HL-60 (cell line): ENCODE data around the gene SPATS2L.

Experiments used
- DNase-seq, 2 experiments: peaks; one replicate each; pipeline ENCODE4 v3.0.0-alpha.2; 2010 to 2020; ENCODE audit warnings: low read depth in 1 of 2, low spot score in 1 of 2
- H3K27ac ChIP-seq: fragments of 250-450 bp; sonication (Bioruptor Pico); replicated peaks from 2 replicates; pipeline ENCODE4 v1.5.1; 2020; ENCODE audit warnings: mild to moderate bottlenecking, moderate library complexity
- H3K27me3 ChIP-seq: fragments of 250-450 bp; sonication (Bioruptor Pico); 2 replicates; pipeline ENCODE4 v1.5.1; 2021; ENCODE audit warnings: mild to moderate bottlenecking, moderate library complexity; ENCODE audit not compliant: insufficient read depth, poor library complexity, severe bottlenecking
- H3K4me3 ChIP-seq: replicated peaks from 2 replicates; pipeline ENCODE4 v1.5.1; 2011; ENCODE audit warnings: mild to moderate bottlenecking, control low read depth, low read length; ENCODE audit not compliant: insufficient read depth
- CTCF ChIP-seq: IDR thresholded peaks from one replicate; pipeline ENCODE4 v1.5.1; 2011; ENCODE audit warnings: low read length, control low read depth, inconsistent platforms; ENCODE audit not compliant: insufficient read depth
- GABPA ChIP-seq: IDR thresholded peaks from 2 replicates; pipeline ENCODE4 v1.6.1; 2012; ENCODE audit warnings: low read depth
- POLR2AphosphoS5 ChIP-seq: IDR thresholded peaks from 2 replicates; pipeline ENCODE4 v1.6.1; 2012; ENCODE audit warnings: low read depth
- REST ChIP-seq: IDR thresholded peaks from 2 replicates; pipeline ENCODE4 v1.6.1; 2012; ENCODE audit warnings: low read depth; ENCODE audit not compliant: insufficient replicate concordance
- SPI1 ChIP-seq: IDR thresholded peaks from 2 replicates; pipeline ENCODE4 v1.6.1; 2012; ENCODE audit warnings: low read depth, mild to moderate bottlenecking, borderline replicate concordance

SPATS2L gene

GRCh38 chr2:200442471-200442870 is 136.0 kb downstream of the SPATS2L start:
- no peak overlapping the region for H3K4me3 ChIP-seq
- H3K27me3 ChIP-seq, result peaks cover 6% of the 10 kb centered on the region
- no peak for TF ChIP-seq POLR2AphosphoS5
- TF ChIP-seq SPI1, result no peak
- TF ChIP-seq REST, result no peak
- H3K27ac ChIP-seq, result no peak overlapping the region
- DNase-seq, result no peak

GRCh38 chr2:200443376-200443775 is 136.9 kb downstream of the SPATS2L start:
- H3K4me3 ChIP-seq, result no peak overlapping the region
- H3K27ac ChIP-seq, result no peak overlapping the region
- H3K27me3 ChIP-seq, result peaks cover 6% of the 10 kb centered on the region
- TF ChIP-seq SPI1, result peak; percentile 71; the same call in 1 of the 2 replicates
- TF ChIP-seq REST, result no peak
- no peak for TF ChIP-seq CTCF
- no peak for TF ChIP-seq GABPA
- TF ChIP-seq POLR2AphosphoS5, result no peak
- DNase-seq, result peak in 1 of 2 experiments; percentile 8

- peaks cover 6% of the 10 kb centered on the region for H3K27me3 ChIP-seq
- no peak overlapping the region for H3K27ac ChIP-seq
- DNase-seq, result no peak
- no peak overlapping the region for H3K4me3 ChIP-seq
- TF ChIP-seq POLR2AphosphoS5 (no peak), GABPA (no peak), SPI1 (no peak), REST (no peak), CTCF (no peak)
These were observed 137.4 kb downstream of the SPATS2L start for GRCh38 chr2:200443916-200444315.

- no peak for TF ChIP-seq GABPA
- no peak for TF ChIP-seq REST
- no peak for TF ChIP-seq CTCF
- DNase-seq, result no peak
- no peak overlapping the region for H3K4me3 ChIP-seq
- peaks cover 6% of the 10 kb centered on the region for H3K27me3 ChIP-seq
- H3K27ac ChIP-seq, result no peak overlapping the region
These were observed 138.0 kb downstream of the SPATS2L start for GRCh38 chr2:200444530-200444929.
